Upper lobe of right lung (tissue), 1 donor: ENCODE measurements around the gene GPR18. TPM values are rescaled to one million over a fixed set of nuclear protein-coding genes. Genes with fewer than 3 reads are reported as not detected.

ENCODE experiments used
- ATAC-seq: fragments of 200-7000 bp; cut with Tn5 transposase; one replicate; pipeline ENCODE4 v1.9.1; 2020; ENCODE audit warnings: mild to moderate bottlenecking, moderate library complexity
- DNase-seq: peaks from one replicate; pipeline ENCODE4 v3.0.0-alpha.2; 2020
- H3K27ac ChIP-seq: fragments of 200-600 bp; one replicate; pipeline ENCODE4 v1.8.0; 2022
- H3K27me3 ChIP-seq: fragments of 200-600 bp; one replicate; pipeline ENCODE4 v1.8.0; 2022; ENCODE audit warnings: mild to moderate bottlenecking
- H3K36me3 ChIP-seq: fragments of 200-600 bp; one replicate; pipeline ENCODE4 v1.8.0; 2022
- H3K4me1 ChIP-seq: fragments of 200-600 bp; one replicate; pipeline ENCODE4 v1.8.0; 2022
- H3K4me3 ChIP-seq: fragments of 200-600 bp; one replicate; pipeline ENCODE4 v1.8.0; 2022; ENCODE audit warnings: mild to moderate bottlenecking
- H3K9me3 ChIP-seq: fragments of 200-600 bp; one replicate; pipeline ENCODE4 v1.8.0; 2022
- intact Hi-C: fragments of 100-400 bp; cut with DNase I; formaldehyde crosslinking; loops from one replicate; pipeline ENCODE4 v1.11.0; 2022
- total RNA-seq: library from RNA; stranded (reverse); fragmentation: NEBNext Ultra II Directional; extraction: Animal tissue kit (Norgen Biotek cat#: 25700); gene quantifications from one replicate; pipeline ENCODE4 v1.2.1, GENCODE V29; 2021
- TF ChIP-seq, protein P1 (sequence below): fragments of 200-600 bp; IDR thresholded peaks from one replicate; pipeline ENCODE4 v1.8.0; 2022; ENCODE audit warnings: antibody characterized with exemption
- donor health status: DM: no; HTN: yes; CAD: no; lungs with severe emphysema.

Gene GPR18
- total RNA-seq, 1 donor from 2014 or later, result 0.58 TPM

- H3K9me3 ChIP-seq, result no peaks in the 10 kb centered on the region
- no peaks in the 10 kb centered on the region for H3K4me1 ChIP-seq
- intact Hi-C loops, result no loop called here
- ATAC-seq (no peak), DNase-seq (no peak)
- no peaks in the 10 kb centered on the region for H3K27me3 ChIP-seq
- TF ChIP-seq, protein P1, sequence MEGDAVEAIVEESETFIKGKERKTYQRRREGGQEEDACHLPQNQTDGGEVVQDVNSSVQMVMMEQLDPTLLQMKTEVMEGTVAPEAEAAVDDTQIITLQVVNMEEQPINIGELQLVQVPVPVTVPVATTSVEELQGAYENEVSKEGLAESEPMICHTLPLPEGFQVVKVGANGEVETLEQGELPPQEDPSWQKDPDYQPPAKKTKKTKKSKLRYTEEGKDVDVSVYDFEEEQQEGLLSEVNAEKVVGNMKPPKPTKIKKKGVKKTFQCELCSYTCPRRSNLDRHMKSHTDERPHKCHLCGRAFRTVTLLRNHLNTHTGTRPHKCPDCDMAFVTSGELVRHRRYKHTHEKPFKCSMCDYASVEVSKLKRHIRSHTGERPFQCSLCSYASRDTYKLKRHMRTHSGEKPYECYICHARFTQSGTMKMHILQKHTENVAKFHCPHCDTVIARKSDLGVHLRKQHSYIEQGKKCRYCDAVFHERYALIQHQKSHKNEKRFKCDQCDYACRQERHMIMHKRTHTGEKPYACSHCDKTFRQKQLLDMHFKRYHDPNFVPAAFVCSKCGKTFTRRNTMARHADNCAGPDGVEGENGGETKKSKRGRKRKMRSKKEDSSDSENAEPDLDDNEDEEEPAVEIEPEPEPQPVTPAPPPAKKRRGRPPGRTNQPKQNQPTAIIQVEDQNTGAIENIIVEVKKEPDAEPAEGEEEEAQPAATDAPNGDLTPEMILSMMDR, result no peak
- H3K36me3 ChIP-seq, result no peaks in the 10 kb centered on the region
- no peak overlapping the region for H3K4me3 ChIP-seq
- no peak overlapping the region for H3K27ac ChIP-seq
These were observed 8.6 kb upstream of the GPR18 start for GRCh38 chr13:99266827-99267226.

GRCh38 chr13:99265821-99266426, 7.7 kb upstream of the GPR18 start:
- TF ChIP-seq, protein P1, result peak; percentile 70
- DNase-seq (no peak), ATAC-seq (peak; percentile 75)
- Histone ChIP-seq H3K27me3 (no peaks in the 10 kb centered on the region), H3K4me3 (no peak overlapping the region), H3K9me3 (no peaks in the 10 kb centered on the region), H3K36me3 (no peaks in the 10 kb centered on the region), H3K27ac (no peak overlapping the region), H3K4me1 (no peaks in the 10 kb centered on the region)
- intact Hi-C loops, result no loop called here

DNA sequence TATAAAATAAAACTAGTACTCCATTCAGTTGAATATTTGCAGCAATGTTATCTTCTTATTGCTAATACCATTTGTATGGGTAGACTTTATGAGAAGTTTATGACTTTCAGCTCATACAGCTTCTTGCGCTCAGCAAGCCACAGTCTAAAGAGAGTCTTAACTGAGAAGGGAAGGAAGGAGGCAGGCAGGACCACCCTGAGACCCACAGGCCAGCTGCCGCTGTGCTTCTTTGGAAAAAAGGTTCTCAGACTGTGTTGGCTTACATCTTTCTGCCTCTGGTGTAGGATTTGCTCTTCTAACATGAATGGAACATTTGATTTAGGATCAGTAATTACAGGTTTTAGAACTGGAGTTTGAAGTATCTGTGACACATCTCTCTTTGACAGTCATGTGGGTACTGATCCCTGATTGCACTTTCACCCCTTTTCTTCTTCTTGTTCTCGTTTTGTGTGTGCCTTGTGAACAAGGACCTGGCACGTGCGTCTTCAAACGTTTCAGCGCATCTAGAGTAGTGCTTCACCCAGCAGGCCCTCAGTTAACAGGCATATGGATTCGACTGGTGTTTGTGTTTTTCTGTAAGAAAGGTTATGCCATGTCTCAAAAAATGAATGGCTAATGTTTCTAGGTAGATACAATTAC, 7.1 kb upstream of the GPR18 start:
- Histone ChIP-seq H3K27ac (no peak overlapping the region), H3K36me3 (no peaks in the 10 kb centered on the region), H3K27me3 (no peaks in the 10 kb centered on the region), H3K4me1 (no peaks in the 10 kb centered on the region), H3K4me3 (no peak overlapping the region), H3K9me3 (no peaks in the 10 kb centered on the region)
- intact Hi-C loops, result no loop called here
- ATAC-seq (no peak), DNase-seq (no peak)
- TF ChIP-seq, protein P1, result no peak

DNA sequence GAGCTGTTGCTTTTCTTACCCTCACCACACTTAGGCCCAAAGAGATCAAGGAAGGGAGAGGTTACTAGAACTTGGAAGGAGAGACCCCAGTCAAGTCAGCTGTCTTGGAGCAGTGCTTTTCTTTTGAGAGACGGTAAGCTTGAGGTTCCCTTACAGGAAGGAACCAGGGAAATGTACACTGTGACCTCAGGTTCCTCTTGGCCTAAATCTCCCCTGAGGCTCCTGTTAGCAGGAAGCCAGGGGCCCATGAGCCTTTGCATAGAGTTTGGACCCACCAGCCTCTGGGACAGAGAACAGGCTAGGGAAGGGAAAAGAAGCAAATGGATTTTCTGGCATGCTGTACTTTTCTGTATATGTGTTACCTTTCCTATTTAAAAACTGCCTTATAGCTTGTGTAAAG, 5.9 kb upstream of the GPR18 start:
- H3K4me1 ChIP-seq, result no peaks in the 10 kb centered on the region
- ATAC-seq (peak; percentile 25), DNase-seq (no peak)
- no peaks in the 10 kb centered on the region for H3K36me3 ChIP-seq
- TF ChIP-seq, protein P1, result no peak
- H3K9me3 ChIP-seq, result no peaks in the 10 kb centered on the region
- no peaks in the 10 kb centered on the region for H3K27me3 ChIP-seq
- no peak overlapping the region for H3K4me3 ChIP-seq
- intact Hi-C loops, result no loop called here
- no peak overlapping the region for H3K27ac ChIP-seq

- H3K9me3 ChIP-seq, result no peaks in the 10 kb centered on the region
These were observed 5.1 kb upstream of the GPR18 start for GRCh38 chr13:99263126-99263785.

More at GRCh38 chr13:99263126-99263785, 5.1 kb upstream of the GPR18 start:
- TF ChIP-seq, protein P1, result no peak
- no peak for DNase-seq
- intact Hi-C loops, result no loop called here
- H3K4me3 ChIP-seq, result no peak overlapping the region
- no peak for ATAC-seq
- no peak overlapping the region for H3K27ac ChIP-seq
- no peaks in the 10 kb centered on the region for H3K27me3 ChIP-seq
- H3K36me3 ChIP-seq, result no peaks in the 10 kb centered on the region
- no peaks in the 10 kb centered on the region for H3K4me1 ChIP-seq
